ENCODE data around the gene ATP6V1D.

DNA sequence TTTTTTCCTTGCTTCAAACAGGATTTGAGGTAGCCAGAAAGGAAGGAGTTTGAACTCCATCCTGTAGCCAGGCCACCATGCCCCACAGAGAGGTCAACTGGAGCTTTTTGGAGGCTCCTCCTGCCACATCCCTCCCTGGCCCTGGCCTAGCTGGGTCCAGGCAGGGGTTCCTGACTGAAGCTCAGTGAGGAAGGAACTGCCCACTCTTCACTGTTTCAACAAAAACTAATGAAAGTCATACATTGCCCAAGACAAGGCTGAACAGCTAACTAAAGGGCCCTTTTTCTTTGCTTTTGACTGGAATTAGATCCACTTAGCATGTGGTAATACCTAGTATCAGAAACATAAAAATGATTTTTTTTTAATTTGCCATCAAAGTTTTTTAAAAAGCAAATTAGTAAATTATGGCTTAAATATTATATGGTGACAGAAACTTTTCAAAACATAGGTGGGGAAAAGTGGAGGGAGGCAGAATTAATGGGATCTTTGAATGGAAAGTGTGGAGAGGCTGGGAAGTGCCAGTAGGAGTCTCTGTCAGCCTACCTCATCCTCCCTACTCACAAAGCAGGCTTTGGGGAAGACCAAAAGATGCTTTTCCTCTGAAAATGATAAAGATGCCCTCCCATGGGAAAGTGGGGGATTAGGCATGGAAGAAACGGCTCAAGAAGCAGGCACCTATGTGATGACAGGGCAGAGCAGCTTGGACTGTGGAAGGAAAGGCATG lies 30.4 kb upstream of the ATP6V1D start:
- TF ChIP-seq FOXA1 (IDR thresholded peaks at IDR 0.05) = no peak
- TF ChIP-seq ZNF384 (IDR thresholded peaks at IDR 0.05) = no peak
- no peak for TF ChIP-seq SP1 (IDR thresholded peaks at IDR 0.05)
- TF ChIP-seq HDGF (IDR thresholded peaks at IDR 0.05; ENCODE audit: borderline replicate concordance) = no peak
- TF ChIP-seq ARNT (IDR thresholded peaks at IDR 0.05) = no peak
- TF ChIP-seq FOXK2 (IDR thresholded peaks at IDR 0.05) = no peak
- TF ChIP-seq BHLHE40 (IDR thresholded peaks at IDR 0.05; ENCODE audit: borderline replicate concordance) = no peak
- TF ChIP-seq LEF1 (IDR thresholded peaks at IDR 0.05; ENCODE audit: borderline replicate concordance) = no peak
- no peak for TF ChIP-seq SUZ12 (IDR thresholded peaks at IDR 0.05)
